Esophagus squamous epithelium (tissue), 4 donors: ENCODE data around the gene TTC3.

ENCODE experiments used
- POLR2A ChIP-seq, 4 donors: fragments of 450-650 bp; IDR thresholded peaks; one replicate each; pipeline ENCODE4 v1.6.1; 2017; ENCODE audit warnings: antibody characterized with exemption in 4 of 4, mild to moderate bottlenecking in 4 of 4, moderate library complexity in 3 of 4
- TF ChIP-seq, protein P1 (sequence below), 6 experiments: fragments of 450-650 bp in 4 of 6; fragments of 200-600 bp in 2 of 6; sonication (generic) in 2 of 6; IDR thresholded peaks; one replicate each; pipeline ENCODE4 v1.5.1; 2016 to 2019; ENCODE audit warnings: antibody characterized with exemption in 6 of 6, mild to moderate bottlenecking in 4 of 6, moderate library complexity in 4 of 6

DNA sequence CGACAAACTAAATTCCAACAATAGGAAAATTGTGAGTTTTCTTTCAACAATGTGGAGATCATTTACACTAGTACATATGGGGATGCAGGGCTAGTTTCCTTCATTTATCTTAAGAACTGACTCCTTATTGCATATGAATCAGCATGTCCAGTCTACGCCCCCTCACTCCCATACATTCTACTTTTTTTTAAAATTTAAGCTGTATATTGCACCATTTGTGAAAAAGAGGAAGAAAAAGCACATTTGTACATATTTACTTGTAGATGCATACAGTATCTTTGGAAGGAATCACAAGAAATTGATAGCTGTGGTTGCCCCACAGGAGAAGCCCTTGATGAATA is 178.2 kb downstream of the TTC3 start:
- TF ChIP-seq, protein P1, sequence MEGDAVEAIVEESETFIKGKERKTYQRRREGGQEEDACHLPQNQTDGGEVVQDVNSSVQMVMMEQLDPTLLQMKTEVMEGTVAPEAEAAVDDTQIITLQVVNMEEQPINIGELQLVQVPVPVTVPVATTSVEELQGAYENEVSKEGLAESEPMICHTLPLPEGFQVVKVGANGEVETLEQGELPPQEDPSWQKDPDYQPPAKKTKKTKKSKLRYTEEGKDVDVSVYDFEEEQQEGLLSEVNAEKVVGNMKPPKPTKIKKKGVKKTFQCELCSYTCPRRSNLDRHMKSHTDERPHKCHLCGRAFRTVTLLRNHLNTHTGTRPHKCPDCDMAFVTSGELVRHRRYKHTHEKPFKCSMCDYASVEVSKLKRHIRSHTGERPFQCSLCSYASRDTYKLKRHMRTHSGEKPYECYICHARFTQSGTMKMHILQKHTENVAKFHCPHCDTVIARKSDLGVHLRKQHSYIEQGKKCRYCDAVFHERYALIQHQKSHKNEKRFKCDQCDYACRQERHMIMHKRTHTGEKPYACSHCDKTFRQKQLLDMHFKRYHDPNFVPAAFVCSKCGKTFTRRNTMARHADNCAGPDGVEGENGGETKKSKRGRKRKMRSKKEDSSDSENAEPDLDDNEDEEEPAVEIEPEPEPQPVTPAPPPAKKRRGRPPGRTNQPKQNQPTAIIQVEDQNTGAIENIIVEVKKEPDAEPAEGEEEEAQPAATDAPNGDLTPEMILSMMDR (IDR thresholded peaks at IDR 0.05): no peak
- no peak for TF ChIP-seq POLR2A (IDR thresholded peaks at IDR 0.05)
